ENCODE results near the gene NRP2.

The NRP2 gene

GRCh38 chr2:205706769-205707381 lies 24.6 kb downstream of the NRP2 start:
- FAIRE-seq (peak; percentile 89), DNase-seq (ENCODE audit: low spot score) (peak; percentile 93)

- FAIRE-seq (no peak), DNase-seq (ENCODE audit: low spot score) (peak; percentile 72)
Observed at GRCh38 chr2:205708231-205708631, 25.9 kb downstream of the NRP2 start.

GRCh38 chr2:205709319-205709718 lies 27.0 kb downstream of the NRP2 start:
- DNase-seq (ENCODE audit: low spot score) (no peak), FAIRE-seq (no peak)

- DNase-seq (ENCODE audit: low spot score), result peak; percentile 94
- FAIRE-seq, result peak; percentile 94
Observed at GRCh38 chr2:205712508-205712907, 30.2 kb downstream of the NRP2 start.

GRCh38 chr2:205713086-205713485 lies 30.8 kb downstream of the NRP2 start:
- FAIRE-seq (peak; percentile 21), DNase-seq (ENCODE audit: low spot score) (peak; percentile 26)

GRCh38 chr2:205714058-205714776 lies 31.9 kb downstream of the NRP2 start:
- peak; percentile 84 for DNase-seq (ENCODE audit: low spot score)
- peak; percentile 45 for FAIRE-seq

- FAIRE-seq (no peak), DNase-seq (ENCODE audit: low spot score) (no peak)
Observed at GRCh38 chr2:205714789-205715720, 32.8 kb downstream of the NRP2 start.

GRCh38 chr2:205715831-205716525 lies 33.7 kb downstream of the NRP2 start:
- FAIRE-seq (no peak), DNase-seq (ENCODE audit: low spot score) (no peak)

GRCh38 chr2:205717175-205717846 lies 35.0 kb downstream of the NRP2 start:
- no peak for FAIRE-seq

GRCh38 chr2:205717999-205718398 lies 35.7 kb downstream of the NRP2 start:
- FAIRE-seq (no peak), DNase-seq (ENCODE audit: low spot score) (no peak)

More at GRCh38 chr2:205717175-205717846, 35.0 kb downstream of the NRP2 start:
- no peak for DNase-seq (ENCODE audit: low spot score)

- no peak for FAIRE-seq
- DNase-seq (ENCODE audit: low spot score), result no peak
Observed at GRCh38 chr2:205719847-205720246, 37.5 kb downstream of the NRP2 start.

- DNase-seq (ENCODE audit: low spot score) (no peak), FAIRE-seq (no peak)
Observed at GRCh38 chr2:205720451-205720902, 38.2 kb downstream of the NRP2 start.

GRCh38 chr2:205721057-205721449 lies 38.8 kb downstream of the NRP2 start:
- FAIRE-seq (no peak), DNase-seq (ENCODE audit: low spot score) (no peak)

- FAIRE-seq (no peak), DNase-seq (ENCODE audit: low spot score) (no peak)
Observed at GRCh38 chr2:205722283-205722918, 40.1 kb downstream of the NRP2 start.

GRCh38 chr2:205723179-205723578 lies 40.9 kb downstream of the NRP2 start:
- no peak for FAIRE-seq
- no peak for DNase-seq (ENCODE audit: low spot score)

GRCh38 chr2:205725059-205725458 lies 42.8 kb downstream of the NRP2 start:
- DNase-seq (ENCODE audit: low spot score), result no peak
- FAIRE-seq, result no peak

- DNase-seq (ENCODE audit: low spot score) (no peak), FAIRE-seq (no peak)
Observed at GRCh38 chr2:205726506-205726905, 44.2 kb downstream of the NRP2 start.

- no peak for DNase-seq (ENCODE audit: low spot score)
- FAIRE-seq, result no peak
Observed at GRCh38 chr2:205727174-205727573, 44.9 kb downstream of the NRP2 start.

GRCh38 chr2:205728366-205728765 lies 46.1 kb downstream of the NRP2 start:
- no peak for FAIRE-seq
- no peak for DNase-seq (ENCODE audit: low spot score)

- FAIRE-seq (no peak), DNase-seq (ENCODE audit: low spot score) (no peak)
Observed at GRCh38 chr2:205730191-205730590, 47.9 kb downstream of the NRP2 start.

All from RCC 7860 (cell line).